Neural cell (in vitro differentiated cells): ENCODE results near the gene MIS18BP1.

ENCODE experiments used
- CTCF ChIP-seq: fragments of 450-650 bp; IDR thresholded peaks from 2 replicates; pipeline ENCODE4 v1.5.1; 2014; ENCODE audit warnings: antibody characterized with exemption, mild to moderate bottlenecking, moderate library complexity; ENCODE audit not compliant: poor library complexity, severe bottlenecking
- EZH2 ChIP-seq: fragments of 200-600, 300-800 bp; shearing (Covaris generic), sonication (generic); IDR thresholded peaks from 2 replicates; pipeline ENCODE4 v1.6.1; 2014; ENCODE audit warnings: antibody characterized with exemption, low read length, borderline replicate concordance, mild to moderate bottlenecking; ENCODE audit not compliant: insufficient read depth, poor library complexity, severe bottlenecking
- POLR2AphosphoS5 ChIP-seq: IDR thresholded peaks from 2 replicates; pipeline ENCODE4 v1.6.1; 2012

GRCh38 chr14:45253754-45254310 lies 830 bp upstream of the MIS18BP1 start:
- TF ChIP-seq POLR2AphosphoS5 (no peak), EZH2 (no peak), CTCF (no peak)
